ENCODE data around the gene NISCH. TPM values are rescaled to one million over a fixed set of nuclear protein-coding genes. Genes with fewer than 3 reads are reported as not detected.

The NISCH gene
- total RNA-seq, 1 donor from 2014 or later: 240 TPM

- Mint-ChIP-seq H3K27me3 (ENCODE audit: low read depth) (no peaks in the 10 kb centered on the region), H3K4me1 (no peaks in the 10 kb centered on the region), H3K27ac (no peak overlapping the region), H3K9me3 (no peaks in the 10 kb centered on the region), H3K36me3 (no peaks in the 10 kb centered on the region), H3K4me3 (no peak overlapping the region)
- DNase-seq (ENCODE audit: low spot score in 2 of 2, unreplicated experiment in 2 of 2): no peak
- TF ChIP-seq CTCF (IDR thresholded peaks at IDR 0.05; ENCODE audit: unreplicated experiment): no peak
Observed at GRCh38 chr3:52512105-52512504, 56.7 kb downstream of the NISCH start.

GRCh38 chr3:52512727-52513126 lies 57.3 kb downstream of the NISCH start:
- Mint-ChIP-seq H3K27me3 (ENCODE audit: low read depth) (no peaks in the 10 kb centered on the region), H3K9me3 (no peaks in the 10 kb centered on the region), H3K4me1 (no peaks in the 10 kb centered on the region), H3K36me3 (no peaks in the 10 kb centered on the region), H3K27ac (no peak overlapping the region), H3K4me3 (no peak overlapping the region)
- DNase-seq (ENCODE audit: low spot score in 2 of 2, unreplicated experiment in 2 of 2): no peak
- TF ChIP-seq CTCF (IDR thresholded peaks at IDR 0.05; ENCODE audit: unreplicated experiment): no peak

GRCh38 chr3:52513281-52513680 lies 57.9 kb downstream of the NISCH start:
- no peaks in the 10 kb centered on the region for H3K4me1 Mint-ChIP-seq
- H3K36me3 Mint-ChIP-seq: no peaks in the 10 kb centered on the region
- H3K9me3 Mint-ChIP-seq: no peaks in the 10 kb centered on the region
- DNase-seq (ENCODE audit: low spot score in 2 of 2, unreplicated experiment in 2 of 2): no peak
- no peak overlapping the region for H3K4me3 Mint-ChIP-seq
- H3K27ac Mint-ChIP-seq: no peak overlapping the region
- no peaks in the 10 kb centered on the region for H3K27me3 Mint-ChIP-seq (ENCODE audit: low read depth)
- no peak for TF ChIP-seq CTCF (IDR thresholded peaks at IDR 0.05; ENCODE audit: unreplicated experiment)

- H3K4me1 Mint-ChIP-seq: peaks cover 2% of the 10 kb centered on the region
- TF ChIP-seq CTCF (IDR thresholded peaks at IDR 0.05; ENCODE audit: unreplicated experiment): no peak
- no peak for DNase-seq (ENCODE audit: low spot score in 2 of 2, unreplicated experiment in 2 of 2)
- no peaks in the 10 kb centered on the region for H3K36me3 Mint-ChIP-seq
- no peak overlapping the region for H3K4me3 Mint-ChIP-seq
- H3K27me3 Mint-ChIP-seq (ENCODE audit: low read depth): no peaks in the 10 kb centered on the region
- H3K27ac Mint-ChIP-seq: no peak overlapping the region
- H3K9me3 Mint-ChIP-seq: no peaks in the 10 kb centered on the region
Observed at GRCh38 chr3:52514576-52514975, 59.2 kb downstream of the NISCH start.

GRCh38 chr3:52515192-52515591 lies 59.8 kb downstream of the NISCH start:
- Mint-ChIP-seq H3K4me3 (no peak overlapping the region), H3K36me3 (no peaks in the 10 kb centered on the region), H3K27ac (no peak overlapping the region), H3K27me3 (ENCODE audit: low read depth) (no peaks in the 10 kb centered on the region), H3K4me1 (peaks cover 2% of the 10 kb centered on the region), H3K9me3 (no peaks in the 10 kb centered on the region)
- DNase-seq (ENCODE audit: low spot score in 2 of 2, unreplicated experiment in 2 of 2): no peak
- no peak for TF ChIP-seq CTCF (IDR thresholded peaks at IDR 0.05; ENCODE audit: unreplicated experiment)

Measured in mesothelial cell of epicardium (in vitro differentiated cells).